Right lobe of liver (tissue), 4 donors: ENCODE data around the gene PREX1.

Experiments used
- CTCF ChIP-seq, 4 donors: fragments of 200-600 bp in 3 of 4; fragments of 450-650 bp in 1 of 4; IDR thresholded peaks; one replicate each; pipeline versions ENCODE4 v1.5.1 to v1.8.0; 2016 to 2022; ENCODE audit warnings: antibody characterized with exemption in 4 of 4, mild to moderate bottlenecking in 2 of 4
- POLR2A ChIP-seq: fragments of 450-650 bp; IDR thresholded peaks from one replicate; pipeline ENCODE4 v1.6.1; 2017; ENCODE audit warnings: antibody characterized with exemption, mild to moderate bottlenecking
- donor health status: DM: no; HTN: no; CAD: no.
- donor health status: DM: no; HTN: no; CAD: no.
- donor health status: DM: no; HTN: yes; CAD: no.

GRCh38 chr20:48581167-48581566, 246.6 kb downstream of the PREX1 start:
- TF ChIP-seq POLR2A (no peak), CTCF (IDR thresholded peaks at IDR 0.05) (no peak)
